Activated T-cell treated with anti-CD3 and anti-CD28 coated beads, Interleukin-2, amount 50 U/mL, for 4 hours (primary cell): ENCODE data around the gene ARHGAP25. TPM values are rescaled to one million over a fixed set of nuclear protein-coding genes. Genes with fewer than 3 reads are reported as not detected.

Experiments used
- ATAC-seq, 2 donors: fragments of 200-7000 bp; cut with Tn5 transposase; one replicate each; pipeline ENCODE4 v1.10.0; 2021
- DNase-seq: peaks from one replicate; pipeline ENCODE4 v3.0.0-alpha.2; 2020
- H3K27me3 Mint-ChIP-seq: one replicate; pipeline ENCODE4 v1.8.0; 2021; ENCODE audit warnings: low read depth, mixed read lengths
- H3K36me3 Mint-ChIP-seq: one replicate; pipeline ENCODE4 v1.8.0; 2022; ENCODE audit warnings: mixed read lengths; ENCODE audit not compliant: insufficient read depth
- H3K4me1 Mint-ChIP-seq: one replicate; pipeline ENCODE4 v1.8.0; 2021; ENCODE audit warnings: low read depth, mixed read lengths
- H3K4me3 Mint-ChIP-seq: one replicate; pipeline ENCODE4 v1.8.0; 2021; ENCODE audit warnings: mild to moderate bottlenecking, moderate library complexity, mixed read lengths
- H3K9me3 Mint-ChIP-seq: one replicate; pipeline ENCODE4 v1.8.0; 2021; ENCODE audit warnings: mixed read lengths
- total RNA-seq, 3 donors: library from RNA; stranded (reverse); gene quantifications; one replicate each; pipeline ENCODE4 v1.2.1, GENCODE V29; 2021

The ARHGAP25 gene
- total RNA-seq, 3 donors from 2014 or later, result 48.6 to 55.7 (median 52.1) TPM

DNA sequence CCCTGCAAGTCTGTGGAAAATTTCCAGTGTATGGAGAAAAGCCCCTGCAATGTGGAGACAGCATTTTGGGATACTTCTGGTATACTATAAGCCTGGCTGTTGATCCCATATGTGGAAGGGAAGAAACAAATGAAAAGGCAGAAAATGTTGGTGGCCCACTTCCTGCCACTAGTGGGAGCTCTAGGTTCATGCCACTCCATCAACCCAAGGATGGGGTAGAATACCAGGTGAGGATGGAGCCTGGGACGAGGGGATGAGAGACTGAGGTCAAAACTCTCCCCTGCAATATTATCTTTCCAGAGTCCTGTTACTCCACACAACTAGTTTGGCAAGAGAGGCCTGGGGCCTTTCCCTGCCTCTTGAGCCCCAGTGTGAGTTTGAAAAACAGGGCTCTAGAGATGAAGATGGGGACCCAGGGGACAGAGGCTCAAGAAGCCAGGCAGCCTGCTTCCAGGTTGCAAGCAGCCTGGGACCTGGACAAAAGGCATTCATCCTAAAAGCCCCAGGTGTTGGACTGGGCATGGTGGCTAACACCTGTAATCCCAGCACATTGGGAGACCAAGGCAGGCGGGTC lies 104.7 kb downstream of the ARHGAP25 start:
- Mint-ChIP-seq H3K27me3 (no peaks in the 10 kb centered on the region), H3K4me1 (peaks cover 26% of the 10 kb centered on the region), H3K36me3 (no peaks in the 10 kb centered on the region), H3K9me3 (no peaks in the 10 kb centered on the region), H3K4me3 (no peak overlapping the region)
- DNase-seq (no peak), ATAC-seq (no peak)

DNA sequence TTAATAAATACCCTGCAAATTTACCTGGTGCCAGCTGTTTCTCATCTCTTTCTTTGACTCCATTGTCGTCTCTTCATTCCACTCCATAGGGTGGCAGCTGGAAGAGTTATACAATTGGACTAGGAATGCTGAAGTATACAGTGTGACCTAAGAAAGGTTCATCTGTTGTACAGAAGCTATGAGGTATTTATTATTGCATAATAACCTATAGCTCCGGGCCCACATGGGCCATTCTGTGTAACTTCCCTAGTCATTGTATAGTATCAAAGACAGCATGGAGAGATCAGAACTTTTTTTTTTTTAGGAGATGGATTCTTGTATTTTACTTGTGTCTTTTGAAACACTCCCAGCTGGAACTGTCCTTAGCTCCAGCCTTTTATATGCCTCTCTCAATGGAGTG lies 110.4 kb downstream of the ARHGAP25 start:
- H3K9me3 Mint-ChIP-seq, result no peaks in the 10 kb centered on the region

DNA sequence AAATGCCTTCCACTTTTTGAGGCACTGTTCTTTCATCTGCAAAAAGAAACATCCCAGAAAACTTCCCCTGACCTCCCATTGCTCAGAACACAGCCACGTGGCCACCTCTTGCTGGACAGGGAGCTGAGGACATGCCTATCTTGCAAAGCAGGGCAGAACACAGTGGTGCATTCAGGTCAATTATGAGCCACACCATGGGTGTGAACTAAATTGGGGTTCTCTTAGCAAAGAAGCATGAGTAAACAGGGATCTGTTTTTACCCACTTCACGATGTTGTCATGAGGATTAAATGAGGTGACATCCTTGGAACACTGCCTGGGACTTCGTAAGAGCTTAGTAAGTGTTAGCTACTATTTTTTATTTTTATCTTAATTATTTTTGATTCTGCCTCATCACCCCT lies 111.5 kb downstream of the ARHGAP25 start:
- Mint-ChIP-seq H3K36me3 (no peaks in the 10 kb centered on the region), H3K9me3 (no peaks in the 10 kb centered on the region), H3K27me3 (peaks cover 14% of the 10 kb centered on the region), H3K4me3 (no peak overlapping the region), H3K4me1 (no peaks in the 10 kb centered on the region)
- no peak for ATAC-seq
- DNase-seq, result no peak

More for the DNA sequence above, 110.4 kb downstream of the ARHGAP25 start:
- no peak overlapping the region for H3K4me3 Mint-ChIP-seq
- peaks cover 14% of the 10 kb centered on the region for H3K27me3 Mint-ChIP-seq
- H3K36me3 Mint-ChIP-seq, result no peaks in the 10 kb centered on the region
- H3K4me1 Mint-ChIP-seq, result no peaks in the 10 kb centered on the region
- DNase-seq (no peak), ATAC-seq (no peak)

DNA sequence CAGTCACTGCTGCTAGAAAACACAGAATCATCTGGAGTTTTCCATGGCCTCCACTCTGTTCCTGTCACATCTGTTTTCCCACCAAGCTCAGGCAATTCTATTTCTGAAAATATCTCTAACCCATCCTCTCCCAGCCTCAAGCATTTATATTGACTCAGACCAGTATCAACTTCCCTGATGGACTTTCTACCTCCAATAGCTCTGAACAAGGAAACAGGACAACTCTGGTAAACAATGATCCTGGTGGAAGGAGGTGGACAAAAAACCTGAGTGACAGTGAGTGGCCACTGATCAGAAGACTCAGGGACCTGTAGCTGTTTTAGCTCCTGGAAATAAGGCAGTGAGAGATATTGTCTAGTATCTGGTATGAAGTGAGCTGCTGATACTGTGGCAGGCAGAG lies 113.1 kb downstream of the ARHGAP25 start:
- Mint-ChIP-seq H3K4me1 (no peaks in the 10 kb centered on the region), H3K4me3 (no peak overlapping the region), H3K9me3 (no peaks in the 10 kb centered on the region), H3K27me3 (peaks cover 14% of the 10 kb centered on the region), H3K36me3 (no peaks in the 10 kb centered on the region)
- ATAC-seq (no peak), DNase-seq (no peak)

DNA sequence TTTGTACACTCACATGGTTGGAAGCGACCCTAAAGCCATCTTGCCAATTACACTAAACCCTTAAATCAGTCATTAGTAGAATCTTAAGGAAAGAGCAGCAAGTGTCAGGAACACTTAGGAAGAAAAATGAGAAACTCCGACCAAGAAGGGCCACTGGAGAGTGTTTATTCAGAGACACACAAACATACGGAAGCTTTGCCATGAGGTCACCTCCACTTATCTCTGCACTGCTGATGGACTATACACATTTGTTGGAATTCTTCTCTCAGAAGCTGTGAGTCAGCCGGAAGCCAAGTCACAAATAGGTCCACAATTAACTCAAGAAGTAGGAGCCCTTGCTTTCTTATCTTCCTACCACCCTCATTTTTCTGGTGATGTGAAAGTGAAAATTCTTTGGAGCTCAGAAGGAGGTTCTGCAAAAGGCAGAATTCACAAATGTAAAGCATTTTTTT lies 115.0 kb downstream of the ARHGAP25 start:
- ATAC-seq, result no peak
- H3K27me3 Mint-ChIP-seq, result peaks cover 14% of the 10 kb centered on the region
- no peak overlapping the region for H3K4me3 Mint-ChIP-seq
- H3K36me3 Mint-ChIP-seq, result no peaks in the 10 kb centered on the region
- H3K4me1 Mint-ChIP-seq, result no peaks in the 10 kb centered on the region
- no peak for DNase-seq
- H3K9me3 Mint-ChIP-seq, result no peaks in the 10 kb centered on the region

DNA sequence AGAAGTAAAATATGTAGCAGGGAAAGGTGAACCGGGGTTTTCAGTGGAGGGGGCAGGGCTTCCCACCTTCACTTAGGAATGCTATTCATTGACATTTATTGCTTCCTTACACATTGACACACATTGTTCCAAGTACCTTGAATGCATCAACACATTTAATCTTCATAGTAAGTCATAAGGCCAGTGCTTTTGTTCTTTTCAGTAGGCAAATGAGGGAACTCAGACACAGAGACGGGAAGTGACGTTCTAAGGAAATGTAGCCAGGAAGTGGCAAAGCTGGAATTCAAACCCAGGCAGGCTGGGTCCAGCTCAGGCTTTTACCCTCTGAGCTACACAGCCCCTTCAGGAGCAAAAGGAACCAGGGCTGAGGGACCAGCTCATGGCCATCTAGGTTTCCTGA lies 115.9 kb downstream of the ARHGAP25 start:
- no peaks in the 10 kb centered on the region for H3K36me3 Mint-ChIP-seq
- H3K9me3 Mint-ChIP-seq, result no peaks in the 10 kb centered on the region
- ATAC-seq (no peak), DNase-seq (no peak)
- H3K4me3 Mint-ChIP-seq, result no peak overlapping the region
- H3K4me1 Mint-ChIP-seq, result no peaks in the 10 kb centered on the region
- H3K27me3 Mint-ChIP-seq, result peaks cover 14% of the 10 kb centered on the region

DNA sequence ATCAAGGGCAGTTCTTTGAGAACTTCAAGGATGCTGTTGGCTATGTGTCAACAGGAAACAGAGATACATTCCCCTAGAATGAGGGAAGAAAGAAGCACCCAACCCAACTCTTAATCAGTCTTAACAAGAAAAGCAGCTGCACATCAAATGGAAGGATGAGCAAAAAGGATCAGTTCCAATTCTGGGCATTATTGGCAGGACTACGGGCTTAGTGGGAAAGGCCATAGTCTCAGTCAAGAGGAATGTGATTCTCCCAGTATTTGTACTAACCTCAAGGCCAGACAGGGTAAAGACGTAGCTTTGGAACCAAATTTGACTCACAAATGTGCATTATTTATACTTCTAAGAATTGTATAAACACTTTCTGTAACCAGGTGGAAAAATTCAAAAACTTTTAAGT lies 118.4 kb downstream of the ARHGAP25 start:
- Mint-ChIP-seq H3K4me3 (no peak overlapping the region), H3K9me3 (no peaks in the 10 kb centered on the region), H3K36me3 (no peaks in the 10 kb centered on the region), H3K4me1 (peaks cover 2% of the 10 kb centered on the region), H3K27me3 (peaks cover 9% of the 10 kb centered on the region)
- DNase-seq (no peak), ATAC-seq (no peak)

DNA sequence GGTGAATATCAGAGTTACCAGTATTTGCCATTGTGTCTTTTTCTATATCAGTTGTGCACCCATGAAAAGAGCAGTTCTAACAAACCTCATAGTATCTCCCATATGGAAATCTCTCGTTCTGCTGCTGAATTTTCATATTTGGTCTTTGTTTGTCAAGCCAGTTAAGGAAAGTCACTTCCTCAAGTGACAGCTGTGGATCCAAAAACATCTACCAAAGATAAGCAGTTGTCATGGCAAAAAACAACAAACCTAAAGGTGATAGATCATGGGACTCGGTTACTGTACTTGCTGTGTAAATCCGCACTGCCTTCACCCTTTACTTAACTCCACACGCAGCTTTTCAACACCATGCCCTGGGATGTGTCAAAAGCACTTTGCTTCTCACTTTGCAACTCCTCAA lies 119.3 kb downstream of the ARHGAP25 start:
- Mint-ChIP-seq H3K36me3 (no peaks in the 10 kb centered on the region), H3K27me3 (peaks cover 4% of the 10 kb centered on the region), H3K9me3 (no peaks in the 10 kb centered on the region), H3K4me1 (peaks cover 2% of the 10 kb centered on the region), H3K4me3 (no peak overlapping the region)
- no peak for DNase-seq
- no peak for ATAC-seq

DNA sequence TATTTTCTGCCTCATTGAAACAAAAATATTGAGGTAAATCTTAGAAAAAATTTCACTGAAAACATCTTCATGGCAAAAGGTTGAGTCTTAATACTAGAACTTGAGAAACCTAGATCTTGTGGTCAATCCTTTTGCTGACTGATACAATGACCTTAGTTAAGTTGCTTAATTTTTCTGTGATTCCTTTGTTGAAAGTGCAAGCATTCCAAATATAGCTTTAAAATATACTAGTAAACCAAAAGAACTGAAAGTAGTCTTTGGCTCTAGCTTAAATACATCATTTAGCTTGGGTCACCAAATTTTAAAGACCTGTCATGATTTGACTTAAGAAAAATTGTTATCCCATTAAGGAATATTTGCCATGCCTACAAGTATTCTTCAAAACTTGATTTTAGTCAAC lies 119.9 kb downstream of the ARHGAP25 start:
- Mint-ChIP-seq H3K4me3 (no peak overlapping the region), H3K36me3 (no peaks in the 10 kb centered on the region), H3K9me3 (no peaks in the 10 kb centered on the region), H3K27me3 (peaks cover under 1% of the 10 kb centered on the region), H3K4me1 (peaks cover 2% of the 10 kb centered on the region)
- ATAC-seq, result no peak
- DNase-seq, result no peak

DNA sequence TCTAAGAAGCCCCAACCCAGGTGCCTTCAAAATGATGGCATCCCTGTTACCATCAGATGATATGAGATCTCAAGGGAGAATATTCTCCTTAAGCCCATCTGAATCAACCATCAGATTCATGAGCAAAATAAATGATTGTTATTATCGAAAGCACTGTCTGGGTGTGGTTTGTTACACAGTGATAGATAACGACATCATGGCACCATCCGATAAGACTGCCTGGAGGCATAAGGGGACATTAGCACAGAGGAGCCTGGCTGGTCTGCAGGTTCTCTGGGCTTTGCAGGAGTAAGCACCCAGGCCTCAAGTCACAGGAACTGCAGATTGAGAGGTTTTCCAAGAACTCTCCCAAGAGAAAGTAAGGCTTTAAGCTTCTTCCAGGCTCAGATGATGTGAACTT lies 120.9 kb downstream of the ARHGAP25 start:
- Mint-ChIP-seq H3K9me3 (no peaks in the 10 kb centered on the region), H3K36me3 (no peaks in the 10 kb centered on the region), H3K27me3 (no peaks in the 10 kb centered on the region), H3K4me1 (peaks cover 2% of the 10 kb centered on the region), H3K4me3 (no peak overlapping the region)
- ATAC-seq (no peak), DNase-seq (no peak)

DNA sequence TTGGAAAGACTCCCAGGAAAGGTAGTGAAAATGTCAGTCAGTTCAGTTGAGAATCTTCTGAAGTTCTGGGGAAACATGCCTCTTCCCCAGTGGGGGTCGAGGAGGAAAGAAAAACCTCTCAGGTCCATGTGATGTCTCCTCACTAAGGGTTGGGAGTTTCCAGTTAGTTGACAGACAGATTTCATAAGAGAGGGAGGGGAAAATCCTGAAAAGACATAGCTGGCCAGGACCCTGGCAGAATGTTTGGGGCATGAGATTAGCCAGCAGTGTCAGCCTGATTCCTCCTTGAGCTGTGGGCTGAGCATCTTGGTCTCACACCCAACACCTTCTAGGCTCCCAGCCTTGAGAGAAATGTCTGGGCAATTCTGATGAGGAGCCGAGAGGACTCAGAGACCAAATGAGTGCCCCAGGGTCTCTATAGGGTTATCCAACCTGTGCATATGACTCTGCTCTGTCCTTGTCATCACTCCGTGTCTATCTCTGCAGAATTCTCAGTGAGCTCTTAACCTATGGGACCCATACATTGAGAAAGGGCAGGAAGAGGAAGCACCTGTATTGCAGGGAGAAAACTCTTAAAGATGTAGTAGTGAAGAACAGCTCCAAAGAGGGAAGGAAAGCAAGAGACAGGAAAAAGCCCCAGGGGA lies 122.7 kb downstream of the ARHGAP25 start:
- no peak overlapping the region for H3K4me3 Mint-ChIP-seq
- no peak for DNase-seq
- no peaks in the 10 kb centered on the region for H3K36me3 Mint-ChIP-seq
- peaks cover 2% of the 10 kb centered on the region for H3K4me1 Mint-ChIP-seq
- ATAC-seq, result no peak
- H3K27me3 Mint-ChIP-seq, result no peaks in the 10 kb centered on the region
- no peaks in the 10 kb centered on the region for H3K9me3 Mint-ChIP-seq

DNA sequence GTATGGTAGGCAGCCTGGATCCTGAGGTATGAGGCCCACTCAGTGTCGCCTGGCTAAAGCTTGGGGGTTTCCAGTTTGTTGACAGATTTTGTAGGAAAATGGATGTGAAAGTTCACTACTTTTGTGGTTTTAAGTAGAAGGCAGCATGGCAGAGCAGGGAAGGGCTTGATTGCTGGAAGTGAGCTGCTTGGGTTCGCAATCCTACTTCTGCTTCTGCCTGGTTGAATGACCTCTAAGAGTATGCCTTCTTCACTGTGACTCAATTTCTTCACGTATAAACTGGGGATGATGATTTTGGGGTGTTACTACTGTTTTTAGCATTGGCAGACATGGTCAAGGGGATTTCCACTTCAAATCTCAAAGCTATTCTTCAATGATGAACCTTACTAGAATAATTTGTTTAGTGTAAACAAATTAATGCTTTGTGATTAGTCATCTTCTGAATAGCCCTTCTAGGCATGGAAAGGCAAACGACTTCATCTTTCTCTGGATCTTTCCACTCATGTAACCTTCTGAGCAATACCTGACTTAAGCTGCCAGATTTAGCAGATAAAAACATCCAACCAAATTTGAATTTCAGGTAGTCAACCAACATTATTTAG lies 123.3 kb downstream of the ARHGAP25 start:
- H3K4me3 Mint-ChIP-seq, result no peak overlapping the region
- no peaks in the 10 kb centered on the region for H3K27me3 Mint-ChIP-seq
- no peaks in the 10 kb centered on the region for H3K9me3 Mint-ChIP-seq
- ATAC-seq (peak; percentile 40 to 58), DNase-seq (no peak)
- peaks cover 2% of the 10 kb centered on the region for H3K4me1 Mint-ChIP-seq
- no peaks in the 10 kb centered on the region for H3K36me3 Mint-ChIP-seq

DNA sequence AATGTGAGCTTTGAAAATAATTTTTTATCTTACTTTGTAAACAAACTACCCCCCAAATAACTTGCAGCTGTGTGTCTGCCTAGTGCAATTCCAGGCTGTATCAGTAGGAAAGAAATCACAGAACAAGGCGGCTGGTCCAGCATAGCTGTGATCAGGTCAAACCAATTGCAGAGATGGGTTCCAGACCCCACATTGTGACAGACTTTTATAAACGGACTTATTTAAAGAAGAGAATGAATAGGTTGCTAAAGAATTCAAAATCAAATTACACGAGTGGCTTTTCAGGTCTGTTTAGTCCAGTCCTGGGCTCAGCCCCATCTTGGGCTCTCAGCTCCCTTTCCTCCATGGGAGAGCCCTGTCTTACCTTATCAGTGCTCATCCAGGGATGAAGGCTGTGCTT lies 125.5 kb downstream of the ARHGAP25 start:
- Mint-ChIP-seq H3K9me3 (no peaks in the 10 kb centered on the region), H3K27me3 (no peaks in the 10 kb centered on the region), H3K4me1 (peaks cover 2% of the 10 kb centered on the region), H3K4me3 (no peak overlapping the region), H3K36me3 (no peaks in the 10 kb centered on the region)
- DNase-seq (no peak), ATAC-seq (no peak)

DNA sequence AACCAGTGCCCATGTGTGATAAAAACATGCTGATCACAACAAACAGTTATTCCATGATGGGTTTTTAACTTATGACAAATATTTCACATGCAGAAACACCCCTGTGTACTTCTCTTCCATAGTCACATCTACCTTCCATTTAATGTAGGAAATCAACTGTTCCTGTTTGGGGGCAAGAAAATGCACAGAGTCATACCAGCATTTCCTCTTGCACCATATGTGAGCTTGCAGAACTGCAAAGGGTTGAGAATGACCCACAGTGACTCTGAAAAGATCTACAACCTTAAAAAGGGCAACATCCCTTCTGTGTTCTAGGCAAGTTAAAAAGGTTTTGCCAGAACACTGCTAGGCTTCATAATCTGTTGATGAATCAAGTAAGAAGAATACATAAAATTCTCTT lies 126.7 kb downstream of the ARHGAP25 start:
- DNase-seq, result no peak
- H3K4me1 Mint-ChIP-seq, result peaks cover 2% of the 10 kb centered on the region
- no peaks in the 10 kb centered on the region for H3K36me3 Mint-ChIP-seq
- no peak overlapping the region for H3K4me3 Mint-ChIP-seq
- H3K9me3 Mint-ChIP-seq, result no peaks in the 10 kb centered on the region
- ATAC-seq, result no peak
- H3K27me3 Mint-ChIP-seq, result no peaks in the 10 kb centered on the region

DNA sequence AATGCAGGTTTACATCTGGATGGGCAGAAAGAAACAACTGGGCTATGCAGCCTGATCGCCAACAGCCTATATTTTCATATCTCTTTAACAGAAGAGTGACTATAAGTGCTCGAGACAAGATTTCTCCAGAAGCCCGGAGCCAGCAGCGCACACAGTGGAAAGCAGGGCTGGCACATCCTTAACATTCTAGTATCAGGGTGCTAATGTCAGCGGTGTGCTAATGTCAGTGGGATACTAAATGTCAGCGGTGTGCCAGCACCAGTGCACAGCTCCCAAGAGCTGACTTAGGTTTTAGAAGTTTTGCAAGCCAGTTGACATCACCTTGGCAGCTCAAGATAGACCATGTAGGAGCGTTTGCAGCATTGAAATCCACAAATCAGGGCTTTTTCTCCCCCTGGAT lies 128.3 kb downstream of the ARHGAP25 start:
- Mint-ChIP-seq H3K4me3 (no peak overlapping the region), H3K9me3 (no peaks in the 10 kb centered on the region), H3K27me3 (no peaks in the 10 kb centered on the region), H3K36me3 (no peaks in the 10 kb centered on the region), H3K4me1 (no peaks in the 10 kb centered on the region)
- no peak for ATAC-seq
- no peak for DNase-seq
